Measurements from ENCODE around the gene SLC10A3. TPM values are rescaled to one million over a fixed set of nuclear protein-coding genes. Genes with fewer than 3 reads are reported as not detected.

The SLC10A3 gene
- total and polyA plus RNA-seq, 2 donors (not counting 1 experiment from before 2014, with no cell fraction given), result 17.9 to 36.9 TPM

DNA sequence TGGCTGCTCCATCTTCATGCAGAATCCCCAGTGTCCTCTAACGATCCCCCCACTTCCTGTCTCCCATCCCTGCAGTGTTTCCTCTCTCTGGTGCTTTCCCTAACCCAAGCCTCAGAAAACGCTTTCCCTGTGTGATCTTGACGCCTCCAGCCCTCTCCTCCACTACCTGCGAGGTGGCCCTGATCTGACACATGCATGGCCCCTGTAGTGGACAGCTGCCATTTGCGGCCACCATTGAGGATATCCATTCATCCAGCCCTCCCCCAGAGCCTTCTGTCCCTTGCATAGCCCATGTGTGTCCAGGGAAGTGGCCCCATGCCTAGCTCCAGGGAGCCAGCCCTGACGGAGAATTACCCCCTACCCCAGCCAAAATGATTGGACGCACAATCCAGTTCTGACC lies 7.1 kb downstream of the SLC10A3 start:
- ATAC-seq (ENCODE audit: low read depth) (no peak), DNase-seq (no peak)
- H3K27me3 Mint-ChIP-seq, result no peaks in the 10 kb centered on the region
- peaks cover 11 to 28% of the 10 kb centered on the region in 2 donors for H3K4me1 ChIP-seq (ENCODE audit: control insufficient read depth in 2 of 2, insufficient read depth in 2 of 2, low read length in 2 of 2)
- no peak overlapping the region for H2AFZ ChIP-seq (ENCODE audit: insufficient read depth, low read depth, low read length, poor library complexity, severe bottlenecking)
- ChIA-PET CTCF (no interaction called here), POLR2A (no interaction called here)
- 69% methylated on average over 4 of the region's 7 CpGs for WGBS (ENCODE audit: insufficient coverage)
- peak overlapping the region; percentile 26 for H3K4me3 Mint-ChIP-seq
- H3K79me2 ChIP-seq (ENCODE audit: control insufficient read depth, insufficient read depth, low read length), result peaks cover 15% of the 10 kb centered on the region
- no peak overlapping the region for H3K9ac ChIP-seq (ENCODE audit: low read length)
- H3K9me3 ChIP-seq (ENCODE audit: control extremely low read depth in 1 of 3, control insufficient read depth in 2 of 3, insufficient read depth in 1 of 3, low read length in 2 of 3), result no peaks in the 10 kb centered on the region
- H3K27ac ChIP-seq (ENCODE audit: low read length in 2 of 2), result no peak overlapping the region
- TF ChIP-seq EZH2 (IDR thresholded peaks at IDR 0.05; ENCODE audit: borderline replicate concordance, insufficient read depth, low read depth, low read length, poor library complexity, severe bottlenecking), result no peak
- TF ChIP-seq, protein P1, sequence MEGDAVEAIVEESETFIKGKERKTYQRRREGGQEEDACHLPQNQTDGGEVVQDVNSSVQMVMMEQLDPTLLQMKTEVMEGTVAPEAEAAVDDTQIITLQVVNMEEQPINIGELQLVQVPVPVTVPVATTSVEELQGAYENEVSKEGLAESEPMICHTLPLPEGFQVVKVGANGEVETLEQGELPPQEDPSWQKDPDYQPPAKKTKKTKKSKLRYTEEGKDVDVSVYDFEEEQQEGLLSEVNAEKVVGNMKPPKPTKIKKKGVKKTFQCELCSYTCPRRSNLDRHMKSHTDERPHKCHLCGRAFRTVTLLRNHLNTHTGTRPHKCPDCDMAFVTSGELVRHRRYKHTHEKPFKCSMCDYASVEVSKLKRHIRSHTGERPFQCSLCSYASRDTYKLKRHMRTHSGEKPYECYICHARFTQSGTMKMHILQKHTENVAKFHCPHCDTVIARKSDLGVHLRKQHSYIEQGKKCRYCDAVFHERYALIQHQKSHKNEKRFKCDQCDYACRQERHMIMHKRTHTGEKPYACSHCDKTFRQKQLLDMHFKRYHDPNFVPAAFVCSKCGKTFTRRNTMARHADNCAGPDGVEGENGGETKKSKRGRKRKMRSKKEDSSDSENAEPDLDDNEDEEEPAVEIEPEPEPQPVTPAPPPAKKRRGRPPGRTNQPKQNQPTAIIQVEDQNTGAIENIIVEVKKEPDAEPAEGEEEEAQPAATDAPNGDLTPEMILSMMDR (IDR thresholded peaks at IDR 0.05), result no peak
- H4K20me1 ChIP-seq (ENCODE audit: control insufficient read depth, insufficient read depth, low read length, poor library complexity, severe bottlenecking), result no peaks in the 10 kb centered on the region
- H3K4me1 Mint-ChIP-seq, result peaks cover 20% of the 10 kb centered on the region
- H3K27me3 ChIP-seq (replicated peaks in 1 of 4; ENCODE audit: control extremely low read depth in 1 of 4, control insufficient read depth in 3 of 4, insufficient read depth in 4 of 4, low read length in 3 of 4), result no peaks in the 10 kb centered on the region
- H3K9me3 Mint-ChIP-seq (ENCODE audit: insufficient read depth), result no peaks in the 10 kb centered on the region
- H3K4me2 ChIP-seq (replicated peaks; ENCODE audit: low read depth, low read length, poor library complexity, severe bottlenecking), result no peak overlapping the region
- intact Hi-C loops (cut with micrococcal nuclease), result no loop called here
- peaks cover 0 to 13% of the 10 kb centered on the region in 2 experiments for H3K36me3 ChIP-seq (replicated peaks in 1 of 2; ENCODE audit: control extremely low read depth in 1 of 2, control insufficient read depth in 1 of 2, extremely low read depth in 1 of 2, insufficient read depth in 2 of 2, low read length in 1 of 2)
- H3K27ac Mint-ChIP-seq, result no peak overlapping the region
- no peak overlapping the region for H3K4me3 ChIP-seq (ENCODE audit: control extremely low read depth in 1 of 5, extremely low read depth in 1 of 5, insufficient read depth in 1 of 5, low read depth in 2 of 5, low read length in 4 of 5)

DNA sequence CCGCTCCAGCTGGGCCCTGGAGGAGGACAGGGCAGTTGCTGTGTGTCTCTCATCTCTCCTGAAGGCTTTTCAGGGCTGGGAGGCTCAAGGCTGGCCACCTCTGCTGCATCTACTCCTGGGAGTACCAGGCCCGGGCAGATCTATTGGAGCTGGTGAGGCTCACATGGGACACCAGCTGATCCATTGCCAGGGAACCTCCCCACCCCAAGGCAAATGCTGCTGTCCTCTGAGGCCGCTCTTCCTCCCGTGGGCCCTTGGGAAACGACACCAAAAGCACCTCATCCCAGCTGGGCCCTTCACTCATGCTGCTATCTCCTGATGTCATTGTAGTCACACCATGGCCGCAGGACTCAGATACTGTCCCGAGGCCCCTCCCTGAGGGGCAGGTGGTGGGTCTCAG lies 7.6 kb downstream of the SLC10A3 start:
- H3K9me3 Mint-ChIP-seq (ENCODE audit: insufficient read depth), result no peaks in the 10 kb centered on the region
- Histone ChIP-seq H3K27me3 (replicated peaks in 1 of 4; ENCODE audit: control extremely low read depth in 1 of 4, control insufficient read depth in 3 of 4, insufficient read depth in 4 of 4, low read length in 3 of 4) (no peaks in the 10 kb centered on the region), H3K9ac (ENCODE audit: low read length) (no peak overlapping the region), H2AFZ (ENCODE audit: insufficient read depth, low read depth, low read length, poor library complexity, severe bottlenecking) (no peak overlapping the region), H3K4me3 (ENCODE audit: control extremely low read depth in 1 of 5, extremely low read depth in 1 of 5, insufficient read depth in 1 of 5, low read depth in 2 of 5, low read length in 4 of 5) (no peak overlapping the region), H3K4me2 (replicated peaks; ENCODE audit: low read depth, low read length, poor library complexity, severe bottlenecking) (no peak overlapping the region), H3K27ac (ENCODE audit: low read length in 2 of 2) (no peak overlapping the region), H3K4me1 (ENCODE audit: control insufficient read depth in 2 of 2, insufficient read depth in 2 of 2, low read length in 2 of 2) (peaks cover 11 to 33% of the 10 kb centered on the region in 2 donors), H3K79me2 (ENCODE audit: control insufficient read depth, insufficient read depth, low read length) (peaks cover 15% of the 10 kb centered on the region), H4K20me1 (ENCODE audit: control insufficient read depth, insufficient read depth, low read length, poor library complexity, severe bottlenecking) (no peaks in the 10 kb centered on the region), H3K36me3 (replicated peaks in 1 of 2; ENCODE audit: control extremely low read depth in 1 of 2, control insufficient read depth in 1 of 2, extremely low read depth in 1 of 2, insufficient read depth in 2 of 2, low read length in 1 of 2) (peaks cover 0 to 11% of the 10 kb centered on the region in 2 experiments), H3K9me3 (ENCODE audit: control extremely low read depth in 1 of 3, control insufficient read depth in 2 of 3, insufficient read depth in 1 of 3, low read length in 2 of 3) (no peaks in the 10 kb centered on the region)
- POLR2A ChIA-PET, result no interaction called here
- no peak overlapping the region for H3K4me3 Mint-ChIP-seq
- DNase-seq (no peak), ATAC-seq (ENCODE audit: low read depth) (no peak)
- intact Hi-C loops (cut with micrococcal nuclease), result no loop called here
- no peak overlapping the region for H3K27ac Mint-ChIP-seq
- 89% methylated on average over 3 of the region's 7 CpGs for WGBS (ENCODE audit: insufficient coverage)
- TF ChIP-seq, protein P1 (IDR thresholded peaks at IDR 0.05), result no peak
- TF ChIP-seq EZH2 (IDR thresholded peaks at IDR 0.05; ENCODE audit: borderline replicate concordance, insufficient read depth, low read depth, low read length, poor library complexity, severe bottlenecking), result no peak
- CTCF ChIA-PET, result no interaction called here
- no peaks in the 10 kb centered on the region for H3K27me3 Mint-ChIP-seq
- peaks cover 23% of the 10 kb centered on the region for H3K4me1 Mint-ChIP-seq

Data from B cell (primary cell).